Fibroblast of villous mesenchyme (primary cell): ENCODE results near the gene S100A4. TPM values are rescaled to one million over a fixed set of nuclear protein-coding genes. Genes with fewer than 3 reads are reported as not detected.

Experiments used
- DNase-seq: peaks from one replicate; pipeline ENCODE4 v3.0.0-alpha.2; 2010; ENCODE audit warnings: low read depth
- H3K4me3 ChIP-seq: 2 replicates; pipeline ENCODE4 v1.5.1; 2011; ENCODE audit warnings: low read depth, mild to moderate bottlenecking, low read length
- CTCF ChIP-seq: IDR thresholded peaks from 2 replicates; pipeline ENCODE4 v1.5.1; 2012; ENCODE audit warnings: low read depth, mild to moderate bottlenecking, low read length; ENCODE audit not compliant: insufficient read depth
- total RNA-seq: library from RNA; depleted of rRNA; stranded (reverse); fragments of >200 nt; gene quantifications from 2 replicates; pipeline ENCODE4 v1.2.3, GENCODE V29; 2012

Gene S100A4
- total RNA-seq, 1 donor = 507 TPM

GRCh38 chr1:153552335-153552734 lies 6.7 kb upstream of the S100A4 start:
- no peak overlapping the region for H3K4me3 ChIP-seq
- no peak for DNase-seq
- no peak for TF ChIP-seq CTCF

- no peak for TF ChIP-seq CTCF
- DNase-seq = no peak
- no peak overlapping the region for H3K4me3 ChIP-seq
Measured at GRCh38 chr1:153550827-153551500, 5.4 kb upstream of the S100A4 start.

GRCh38 chr1:153550398-153550758 lies 4.8 kb upstream of the S100A4 start:
- DNase-seq = no peak
- TF ChIP-seq CTCF = no peak
- H3K4me3 ChIP-seq = no peak overlapping the region

GRCh38 chr1:153549741-153550397 lies 4.3 kb upstream of the S100A4 start:
- no peak for DNase-seq
- H3K4me3 ChIP-seq = no peak overlapping the region
- TF ChIP-seq CTCF = no peak

- peak; percentile 42 for TF ChIP-seq CTCF
- no peak within 1 kb of the TSS for H3K4me3 ChIP-seq
- peak; percentile 92 for DNase-seq
Measured at GRCh38 chr1:153548722-153549688, 3.4 kb upstream of the S100A4 start, which contains the start of gene S100A3. Gene S100A3, minus strand, starts transcription at chr1:153549258. Its CDS starts 773 bp downstream, at chr1:153548485.
